Ramos (cell line): ENCODE measurements around the gene ITGAL.
"Not testable (repeated sequence)": the region's sequence is repeated elsewhere in the genome, so short reads cannot be mapped to it uniquely, and the experiment has no call there.

Experiments used
- in situ Hi-C: fragments of 300-500 bp; cut with MboI; formaldehyde crosslinking; loops from one replicate; pipeline ENCODE4 v1.14.3; 2022; ENCODE audit warnings: low sequenced_read_pairs; ENCODE audit not compliant: unreplicated experiment

Gene ITGAL

GRCh38 chr16:30524575-30525568 lies 52.3 kb downstream of the ITGAL start:
- in situ Hi-C loops: no loop called here

DNA sequence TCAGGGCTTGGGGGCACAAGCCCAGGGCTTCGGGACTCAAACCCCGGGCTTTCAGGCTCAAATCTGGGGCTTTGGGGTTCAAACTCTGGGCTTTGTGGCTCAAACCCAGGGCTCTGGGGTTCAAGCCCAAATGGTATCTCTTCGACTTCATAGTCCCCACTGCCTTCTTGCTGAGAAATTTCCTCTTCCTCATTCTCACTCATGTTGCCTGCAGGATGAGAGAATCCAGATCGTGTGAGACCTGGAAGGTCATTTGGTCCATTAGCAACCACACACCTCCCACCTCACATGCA lies 53.2 kb downstream of the ITGAL start:
- in situ Hi-C loops: no loop called here

DNA sequence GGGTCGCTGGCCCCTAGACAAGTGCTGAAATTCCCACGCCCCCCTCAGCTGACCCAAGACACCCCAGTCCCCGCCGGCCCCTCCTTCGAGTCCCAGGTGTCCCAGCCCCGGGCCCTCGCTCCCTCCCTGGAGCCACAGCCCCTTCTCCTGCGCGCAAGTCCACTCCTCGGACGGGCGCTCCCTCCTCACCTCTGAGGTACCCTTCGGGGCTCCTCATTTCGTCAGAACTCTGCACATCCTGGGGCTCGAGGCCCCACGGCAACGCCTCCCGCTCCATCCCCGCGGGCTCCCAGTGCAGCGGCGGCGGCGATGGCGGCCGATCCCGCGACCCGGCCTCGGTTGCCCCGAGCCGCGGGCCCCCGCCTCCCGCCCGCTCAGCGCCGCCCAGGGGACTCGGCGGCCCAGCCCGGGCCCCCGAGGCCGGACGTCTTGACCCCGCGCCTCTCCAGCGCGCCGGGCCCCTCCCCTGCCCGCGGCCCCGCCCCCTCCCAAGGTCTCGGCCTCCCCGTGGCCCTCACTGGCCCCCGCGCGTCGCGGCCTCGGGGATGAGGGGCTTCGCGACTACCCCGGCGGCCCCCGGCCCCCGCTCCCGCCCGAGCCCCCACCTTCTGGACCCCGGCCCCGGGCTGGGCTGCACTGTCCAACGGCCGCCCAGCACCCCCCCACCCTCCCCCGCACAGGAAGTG lies 53.7 kb downstream of the ITGAL start, which contains the start of gene ZNF768:
Gene ZNF768 (minus strand): TSS at position 430 of the 686 bp plus-strand sequence. CDS start 153 bp downstream, at position 277.
- in situ Hi-C loops: no loop called here

GRCh38 chr16:30526823-30527634 lies 54.5 kb downstream of the ITGAL start:
- in situ Hi-C loops: no loop called here

- in situ Hi-C loops: no loop called here
Observed at GRCh38 chr16:30527635-30528178, 55.2 kb downstream of the ITGAL start.

- in situ Hi-C loops: no loop called here
Observed at GRCh38 chr16:30528799-30529457, 56.4 kb downstream of the ITGAL start.

- in situ Hi-C loops: no loop called here
Observed at GRCh38 chr16:30530163-30531037, 57.9 kb downstream of the ITGAL start.

- in situ Hi-C loops: no loop called here
Observed at GRCh38 chr16:30532285-30533145, 60.0 kb downstream of the ITGAL start.

GRCh38 chr16:30533146-30533522 lies 60.6 kb downstream of the ITGAL start:
- in situ Hi-C loops: no loop called here

DNA sequence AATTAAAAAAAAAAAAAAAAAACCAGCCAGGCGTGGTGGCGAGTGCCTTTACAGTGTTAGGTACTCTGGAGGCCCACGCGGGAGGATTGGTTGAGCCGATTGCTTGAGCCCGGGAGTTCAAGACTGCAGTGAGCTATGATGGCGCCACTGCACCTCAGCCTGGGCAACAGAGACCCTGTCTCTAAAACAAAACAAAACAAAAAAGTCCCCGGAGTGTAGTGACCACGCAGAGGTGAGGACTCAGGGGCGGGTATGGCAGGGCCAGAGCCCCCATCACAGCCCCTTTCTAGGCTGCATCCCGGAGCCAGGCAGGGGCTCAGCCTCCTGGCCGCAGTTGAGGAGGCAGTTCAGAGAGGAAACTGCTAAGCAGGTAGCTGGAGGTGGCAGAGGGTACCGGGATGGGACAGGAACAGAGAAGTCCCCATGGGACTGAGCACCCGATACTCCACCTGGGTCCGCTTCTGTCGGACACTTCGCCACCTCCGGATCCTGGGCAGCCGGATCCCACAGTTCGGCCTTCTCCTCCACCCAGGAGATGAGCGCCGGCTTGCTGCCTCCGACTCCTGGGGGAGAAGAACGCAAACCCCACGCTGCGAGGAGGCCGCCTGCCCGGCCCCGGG lies 61.3 kb downstream of the ITGAL start:
- in situ Hi-C loops: no loop called here

DNA sequence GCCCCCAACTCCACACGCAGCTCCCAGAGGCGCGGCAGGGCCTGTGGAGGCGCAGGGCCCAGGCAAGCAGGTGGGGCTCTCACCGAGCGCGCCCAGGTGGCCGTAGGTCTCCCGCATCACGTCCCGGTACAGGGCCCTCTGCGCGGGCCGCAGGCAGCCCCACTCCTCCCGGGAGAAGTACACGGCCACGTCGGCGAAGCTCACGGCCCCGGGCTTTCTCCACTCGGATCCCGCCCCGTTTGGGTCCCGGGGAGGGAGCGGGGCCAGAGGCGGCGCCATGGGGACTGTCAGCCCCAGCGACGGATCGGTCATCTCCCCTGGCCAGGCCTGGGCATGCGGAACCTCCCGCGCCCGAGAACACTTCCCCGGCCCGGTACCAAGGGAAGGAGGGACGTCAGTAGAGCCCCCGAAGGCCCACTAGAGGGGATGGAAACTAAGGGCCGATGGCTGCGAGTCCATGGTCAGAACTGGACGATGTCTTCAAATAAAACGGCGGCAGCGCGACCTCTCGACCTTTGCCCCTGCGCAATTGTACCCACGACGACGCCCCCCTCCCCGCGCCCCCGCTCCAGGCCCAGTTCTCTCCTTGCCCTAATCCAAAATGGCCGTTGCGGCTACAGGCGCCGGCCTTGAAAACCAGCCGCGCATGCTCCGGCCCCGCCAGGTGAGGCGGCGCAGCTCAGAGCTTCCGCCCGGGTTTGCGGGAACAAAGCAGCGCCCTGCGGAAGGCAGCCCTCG lies 62.0 kb downstream of the ITGAL start, which contains the start of gene ZNF747:
Gene ZNF747 (minus strand): TSS at position 491 of the 738 bp plus-strand sequence. CDS start 179 bp downstream, at position 312.
- in situ Hi-C loops: no loop called here

DNA sequence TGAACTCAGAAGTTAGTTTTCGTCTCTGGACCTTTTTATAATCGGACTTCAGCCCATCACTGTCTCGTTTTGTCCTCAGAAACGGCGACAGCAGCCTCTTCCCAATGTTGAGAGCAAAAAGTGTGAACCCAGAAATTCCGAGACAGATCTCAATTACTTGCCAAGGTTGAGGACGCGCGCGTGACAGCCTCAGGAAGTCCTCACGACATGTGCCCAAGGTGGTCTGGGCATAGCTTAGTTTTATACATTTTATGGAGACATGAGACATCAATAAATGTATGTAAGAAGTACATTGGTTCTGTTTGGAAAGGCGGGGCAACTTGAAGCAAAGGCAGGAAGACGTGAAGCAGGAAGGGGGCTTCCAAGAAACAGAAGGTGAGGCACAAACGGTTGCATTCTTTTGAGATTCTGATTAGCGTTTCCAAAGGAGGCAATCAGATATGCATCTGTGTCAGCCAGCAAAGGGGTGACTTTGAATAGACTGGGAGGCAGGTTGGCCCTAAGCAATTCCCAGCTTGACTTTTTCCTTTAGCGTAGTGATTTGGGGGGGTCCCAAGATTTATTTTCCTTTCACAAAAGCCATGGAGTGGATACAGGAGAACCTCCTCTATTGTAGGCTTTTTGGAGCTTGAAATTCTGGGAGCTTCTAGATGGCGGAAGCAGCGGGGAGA lies 62.7 kb downstream of the ITGAL start:
- in situ Hi-C loops: no loop called here

DNA sequence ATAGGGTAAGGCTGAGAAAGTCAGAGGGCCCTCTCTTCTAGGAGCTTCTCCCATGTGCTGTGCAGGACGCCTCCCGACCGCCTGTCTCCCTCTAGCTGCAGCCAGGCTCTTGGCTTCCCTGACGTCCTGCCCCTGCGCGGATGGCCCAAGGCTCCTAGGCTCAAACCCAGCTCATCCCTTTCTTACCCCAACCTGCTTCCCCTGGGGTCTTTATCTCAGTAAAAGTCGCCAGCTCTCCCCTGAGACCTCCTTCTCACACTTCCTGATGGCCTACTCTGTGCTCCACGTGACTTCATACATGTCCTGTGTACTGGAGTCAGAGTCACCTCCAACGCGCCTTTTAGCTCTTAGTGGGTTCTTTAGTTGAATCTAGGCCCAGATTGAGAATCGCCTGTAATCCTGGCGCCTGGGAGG lies 63.2 kb downstream of the ITGAL start:
- in situ Hi-C loops: no loop called here

GRCh38 chr16:30536391-30537024 lies 64.0 kb downstream of the ITGAL start:
- in situ Hi-C loops: not testable (repeated sequence)

- in situ Hi-C loops: no loop called here
Observed at GRCh38 chr16:30539000-30539964, 66.7 kb downstream of the ITGAL start.
